Measurements from ENCODE around the gene SPATA2L.

The SPATA2L gene

GRCh38 chr16:89656435-89657121 is 44.9 kb downstream of the SPATA2L start:
- no peak for DNase-seq (ENCODE audit: low read depth)

GRCh38 chr16:89655062-89655643 is 46.4 kb downstream of the SPATA2L start:
- DNase-seq (ENCODE audit: low read depth) = no peak

- no peak for DNase-seq (ENCODE audit: low read depth)
These were observed 47.7 kb downstream of the SPATA2L start for GRCh38 chr16:89653656-89654295.

- no peak for DNase-seq (ENCODE audit: low read depth)
These were observed 49.9 kb downstream of the SPATA2L start for GRCh38 chr16:89651584-89651983.

- no peak for DNase-seq (ENCODE audit: low read depth)
These were observed 54.6 kb downstream of the SPATA2L start for GRCh38 chr16:89646906-89647305.
